Measurements from ENCODE around the gene RBMS1. TPM values are rescaled to one million over a fixed set of nuclear protein-coding genes. Genes with fewer than 3 reads are reported as not detected.

RBMS1 gene
- total and polyA plus RNA-seq, 2 donors (not counting 1 experiment from before 2014, with no cell fraction given): 18.0 to 36.7 TPM

DNA sequence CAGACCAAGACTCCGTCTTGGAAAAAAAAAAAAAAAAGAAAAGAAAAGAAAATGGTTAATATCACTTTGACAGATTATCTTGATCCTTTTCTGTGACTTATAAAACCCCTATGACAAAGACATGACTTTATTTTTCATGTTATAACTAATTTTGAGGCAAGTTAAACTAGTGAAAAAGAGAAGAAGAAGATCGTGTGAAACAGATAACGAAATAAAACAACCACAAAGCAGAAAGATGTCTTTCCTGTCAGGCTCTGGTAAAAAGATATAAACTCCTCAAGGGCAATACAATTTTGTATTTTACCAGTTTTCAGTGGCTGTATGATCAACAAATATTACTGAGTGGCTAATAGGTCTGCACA lies 13.4 kb upstream of the RBMS1 start:
- Histone ChIP-seq H3K27me3 (replicated peaks in 1 of 4; ENCODE audit: control extremely low read depth in 1 of 4, control insufficient read depth in 3 of 4, insufficient read depth in 4 of 4, low read length in 3 of 4) (no peaks in the 10 kb centered on the region), H3K9ac (ENCODE audit: low read length) (no peak overlapping the region), H3K27ac (ENCODE audit: low read length in 2 of 2) (no peak overlapping the region), H2AFZ (ENCODE audit: insufficient read depth, low read depth, low read length, poor library complexity, severe bottlenecking) (no peak overlapping the region), H3K36me3 (replicated peaks in 1 of 2; ENCODE audit: control extremely low read depth in 1 of 2, control insufficient read depth in 1 of 2, extremely low read depth in 1 of 2, insufficient read depth in 2 of 2, low read length in 1 of 2) (no peaks in the 10 kb centered on the region), H3K4me3 (ENCODE audit: control extremely low read depth in 1 of 5, extremely low read depth in 1 of 5, insufficient read depth in 1 of 5, low read depth in 2 of 5, low read length in 4 of 5) (no peak overlapping the region), H3K9me3 (ENCODE audit: control extremely low read depth in 1 of 3, control insufficient read depth in 2 of 3, insufficient read depth in 1 of 3, low read length in 2 of 3) (no peaks in the 10 kb centered on the region), H3K79me2 (ENCODE audit: control insufficient read depth, insufficient read depth, low read length) (no peaks in the 10 kb centered on the region), H4K20me1 (ENCODE audit: control insufficient read depth, insufficient read depth, low read length, poor library complexity, severe bottlenecking) (no peaks in the 10 kb centered on the region), H3K4me2 (replicated peaks; ENCODE audit: low read depth, low read length, poor library complexity, severe bottlenecking) (no peak overlapping the region), H3K4me1 (ENCODE audit: control insufficient read depth in 2 of 2, insufficient read depth in 2 of 2, low read length in 2 of 2) (no peaks in the 10 kb centered on the region)
- CTCF ChIA-PET: no interaction called here
- no CpG with 5 or more reads among the region's 3 CpGs for WGBS (ENCODE audit: insufficient coverage)
- no peak for DNase-seq
- H3K9me3 Mint-ChIP-seq (ENCODE audit: insufficient read depth): no peaks in the 10 kb centered on the region
- H3K27ac Mint-ChIP-seq: no peak overlapping the region
- ATAC-seq (ENCODE audit: low read depth): no peak
- TF ChIP-seq EZH2 (IDR thresholded peaks at IDR 0.05; ENCODE audit: borderline replicate concordance, insufficient read depth, low read depth, low read length, poor library complexity, severe bottlenecking): no peak
- TF ChIP-seq, protein P1, sequence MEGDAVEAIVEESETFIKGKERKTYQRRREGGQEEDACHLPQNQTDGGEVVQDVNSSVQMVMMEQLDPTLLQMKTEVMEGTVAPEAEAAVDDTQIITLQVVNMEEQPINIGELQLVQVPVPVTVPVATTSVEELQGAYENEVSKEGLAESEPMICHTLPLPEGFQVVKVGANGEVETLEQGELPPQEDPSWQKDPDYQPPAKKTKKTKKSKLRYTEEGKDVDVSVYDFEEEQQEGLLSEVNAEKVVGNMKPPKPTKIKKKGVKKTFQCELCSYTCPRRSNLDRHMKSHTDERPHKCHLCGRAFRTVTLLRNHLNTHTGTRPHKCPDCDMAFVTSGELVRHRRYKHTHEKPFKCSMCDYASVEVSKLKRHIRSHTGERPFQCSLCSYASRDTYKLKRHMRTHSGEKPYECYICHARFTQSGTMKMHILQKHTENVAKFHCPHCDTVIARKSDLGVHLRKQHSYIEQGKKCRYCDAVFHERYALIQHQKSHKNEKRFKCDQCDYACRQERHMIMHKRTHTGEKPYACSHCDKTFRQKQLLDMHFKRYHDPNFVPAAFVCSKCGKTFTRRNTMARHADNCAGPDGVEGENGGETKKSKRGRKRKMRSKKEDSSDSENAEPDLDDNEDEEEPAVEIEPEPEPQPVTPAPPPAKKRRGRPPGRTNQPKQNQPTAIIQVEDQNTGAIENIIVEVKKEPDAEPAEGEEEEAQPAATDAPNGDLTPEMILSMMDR (IDR thresholded peaks at IDR 0.05): no peak
- intact Hi-C loops (cut with micrococcal nuclease): no loop called here
- POLR2A ChIA-PET: no interaction called here
- no peaks in the 10 kb centered on the region for H3K4me1 Mint-ChIP-seq
- H3K4me3 Mint-ChIP-seq: no peak overlapping the region
- H3K27me3 Mint-ChIP-seq: peaks cover 12% of the 10 kb centered on the region

DNA sequence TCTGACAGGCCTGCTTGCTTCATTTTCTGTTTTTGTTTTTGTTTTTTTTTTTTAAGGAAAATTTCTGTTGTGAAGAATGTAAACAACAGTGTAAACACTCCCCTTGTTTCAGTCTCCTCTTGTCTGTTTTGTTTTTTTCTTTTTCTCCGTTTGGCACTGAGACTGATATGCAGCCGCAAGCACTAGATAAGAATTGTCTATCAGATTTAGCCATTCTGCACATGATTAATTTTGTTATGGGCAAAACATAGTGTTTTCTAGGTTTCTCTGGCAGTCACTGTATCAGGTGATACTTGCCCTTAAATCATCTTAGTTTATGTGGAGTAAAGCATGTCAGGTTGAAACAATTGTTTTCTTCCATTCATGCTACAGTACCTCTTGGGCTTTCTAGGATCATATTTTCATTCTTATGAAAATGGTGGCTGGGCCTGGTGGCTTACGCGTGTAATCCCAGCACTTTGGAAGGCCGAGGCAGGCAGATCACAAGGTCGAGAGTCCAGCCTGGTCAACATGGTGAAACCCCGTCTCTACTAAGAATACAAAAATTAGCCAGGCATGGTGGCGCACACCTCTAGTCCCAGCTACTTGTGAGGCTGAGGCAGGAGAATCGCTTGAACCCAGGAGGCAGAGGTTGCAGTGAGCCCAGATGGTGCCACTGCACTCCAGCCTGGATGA lies 12.9 kb upstream of the RBMS1 start:
- CTCF ChIA-PET: no interaction called here
- ATAC-seq (ENCODE audit: low read depth): no peak
- intact Hi-C loops (cut with micrococcal nuclease): no loop called here
- Histone ChIP-seq H3K9ac (ENCODE audit: low read length) (no peak overlapping the region), H3K27me3 (replicated peaks in 1 of 4; ENCODE audit: control extremely low read depth in 1 of 4, control insufficient read depth in 3 of 4, insufficient read depth in 4 of 4, low read length in 3 of 4) (no peaks in the 10 kb centered on the region), H3K4me1 (ENCODE audit: control insufficient read depth in 2 of 2, insufficient read depth in 2 of 2, low read length in 2 of 2) (no peaks in the 10 kb centered on the region), H3K79me2 (ENCODE audit: control insufficient read depth, insufficient read depth, low read length) (no peaks in the 10 kb centered on the region), H2AFZ (ENCODE audit: insufficient read depth, low read depth, low read length, poor library complexity, severe bottlenecking) (no peak overlapping the region), H3K9me3 (ENCODE audit: control extremely low read depth in 1 of 3, control insufficient read depth in 2 of 3, insufficient read depth in 1 of 3, low read length in 2 of 3) (no peaks in the 10 kb centered on the region), H3K36me3 (replicated peaks in 1 of 2; ENCODE audit: control extremely low read depth in 1 of 2, control insufficient read depth in 1 of 2, extremely low read depth in 1 of 2, insufficient read depth in 2 of 2, low read length in 1 of 2) (no peaks in the 10 kb centered on the region), H3K27ac (ENCODE audit: low read length in 2 of 2) (no peak overlapping the region), H3K4me2 (replicated peaks; ENCODE audit: low read depth, low read length, poor library complexity, severe bottlenecking) (no peak overlapping the region), H4K20me1 (ENCODE audit: control insufficient read depth, insufficient read depth, low read length, poor library complexity, severe bottlenecking) (no peaks in the 10 kb centered on the region), H3K4me3 (ENCODE audit: control extremely low read depth in 1 of 5, extremely low read depth in 1 of 5, insufficient read depth in 1 of 5, low read depth in 2 of 5, low read length in 4 of 5) (no peak overlapping the region)
- POLR2A ChIA-PET: no interaction called here
- H3K27me3 Mint-ChIP-seq: peaks cover 17% of the 10 kb centered on the region
- TF ChIP-seq, protein P1 (IDR thresholded peaks at IDR 0.05): no peak
- no peak for TF ChIP-seq EZH2 (IDR thresholded peaks at IDR 0.05; ENCODE audit: borderline replicate concordance, insufficient read depth, low read depth, low read length, poor library complexity, severe bottlenecking)
- no peak overlapping the region for H3K4me3 Mint-ChIP-seq
- no peaks in the 10 kb centered on the region for H3K4me1 Mint-ChIP-seq
- no peak overlapping the region for H3K27ac Mint-ChIP-seq
- 86% methylated on average over 7 of the region's 9 CpGs for whole genome bisulfite sequencing (ENCODE audit: insufficient coverage)
- no peak for DNase-seq
- no peaks in the 10 kb centered on the region for H3K9me3 Mint-ChIP-seq (ENCODE audit: insufficient read depth)
